Stimulated activated CD4-positive, alpha-beta T cell treated with anti-CD3 and anti-CD28 coated beads, Interleukin-1b, Interleukin-23, amount 100 ng/mL, for 48 hours (primary cell): Measurements from ENCODE around the gene SELENOP.
"Not testable (repeated sequence)": the region's sequence is repeated elsewhere in the genome, so short reads cannot be mapped to it uniquely, and the experiment has no call there.

Experiments
- DNase-seq: peaks from one replicate; pipeline ENCODE4 v3.0.0-alpha.2; 2020

The SELENOP gene

GRCh38 chr5:42825422-42826148 lies 13.9 kb upstream of the SELENOP start:
- DNase-seq, result no peak

- DNase-seq, result no peak
These were observed 12.8 kb upstream of the SELENOP start for GRCh38 chr5:42824347-42824976.

- no peak for DNase-seq
These were observed 10.9 kb upstream of the SELENOP start for GRCh38 chr5:42822548-42822947.

- DNase-seq, result no peak
These were observed 8.1 kb upstream of the SELENOP start for GRCh38 chr5:42819745-42820144.

GRCh38 chr5:42816546-42816945 lies 4.9 kb upstream of the SELENOP start:
- DNase-seq, result not testable (repeated sequence)

DNA sequence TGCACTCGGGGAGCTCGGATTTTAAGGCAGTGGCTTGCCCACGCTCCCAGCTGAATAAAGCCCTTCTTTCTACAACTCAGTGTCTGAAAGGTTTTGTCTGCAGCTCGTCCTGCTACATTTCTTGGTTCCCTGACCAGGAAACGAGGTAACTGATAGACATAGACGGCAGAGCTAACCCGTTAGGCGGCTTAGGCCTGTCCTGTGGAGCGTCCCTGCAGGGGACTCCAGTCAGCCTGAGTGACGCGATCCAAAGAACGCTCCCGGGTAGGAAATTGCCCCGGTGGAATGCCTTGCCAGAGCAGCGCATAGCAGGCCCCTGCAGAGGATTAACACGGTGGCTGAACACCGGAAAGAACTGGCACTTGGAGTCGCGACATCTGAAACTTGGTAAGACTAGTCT lies 1.8 kb upstream of the SELENOP start:
- DNase-seq, result no peak

DNA sequence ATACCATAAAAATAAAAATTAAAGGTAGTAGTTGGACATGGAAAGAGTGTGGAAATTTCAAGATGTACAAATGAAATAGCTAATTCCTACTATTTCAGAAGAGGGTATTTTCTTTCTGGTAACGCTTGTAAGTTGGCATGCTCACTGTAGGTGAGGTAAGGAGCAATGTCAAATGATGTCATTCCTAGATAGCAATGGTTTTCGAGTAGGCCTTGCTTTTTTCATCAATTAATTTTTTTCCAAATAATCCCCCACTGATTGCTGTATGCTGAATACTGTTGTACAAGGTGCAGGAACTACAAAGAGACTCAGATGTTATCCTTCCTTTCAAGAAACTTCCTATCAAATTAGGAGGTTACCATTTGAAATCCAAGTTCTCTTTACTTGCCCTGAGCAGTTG lies 928 bp upstream of the SELENOP start:
- DNase-seq, result no peak

- DNase-seq, result no peak
These were observed 680 bp downstream of the SELENOP start for GRCh38 chr5:42810834-42811590.

- DNase-seq, result no peak
These were observed 2.6 kb downstream of the SELENOP start for GRCh38 chr5:42808888-42809611.

DNA sequence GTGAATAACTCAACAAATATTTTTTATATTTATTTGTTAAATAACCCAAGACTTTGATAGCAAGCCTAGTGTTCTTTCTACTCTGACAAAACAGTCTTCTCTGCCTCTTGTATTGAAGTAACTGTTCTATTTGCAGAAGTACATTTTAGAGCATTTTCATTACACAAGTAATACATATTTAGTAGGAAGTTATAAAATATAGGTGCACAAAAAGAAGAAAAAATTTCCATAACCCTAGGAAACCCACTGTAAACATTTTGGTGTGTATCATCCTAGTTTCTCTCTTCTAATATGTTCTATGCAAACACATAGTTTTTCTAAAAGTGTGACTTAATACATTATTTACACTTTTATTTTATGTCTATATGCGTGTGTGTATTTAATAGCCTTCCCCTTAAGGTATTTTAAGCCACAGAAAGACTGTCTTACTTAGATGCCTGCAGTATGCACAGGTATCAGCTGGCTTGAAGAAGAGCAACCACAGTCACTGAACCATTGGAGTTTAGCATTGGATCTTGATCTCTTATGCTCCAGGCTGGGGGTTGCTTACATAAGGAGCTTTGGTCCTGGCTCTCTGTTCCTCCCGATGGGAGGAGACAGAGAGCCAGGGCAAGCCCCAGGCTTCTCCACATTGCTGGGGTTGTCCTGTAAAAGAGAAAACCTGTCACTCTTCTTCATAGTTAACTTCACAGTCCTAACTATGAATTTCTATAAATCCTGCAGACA lies 3.8 kb downstream of the SELENOP start:
- no peak for DNase-seq

DNA sequence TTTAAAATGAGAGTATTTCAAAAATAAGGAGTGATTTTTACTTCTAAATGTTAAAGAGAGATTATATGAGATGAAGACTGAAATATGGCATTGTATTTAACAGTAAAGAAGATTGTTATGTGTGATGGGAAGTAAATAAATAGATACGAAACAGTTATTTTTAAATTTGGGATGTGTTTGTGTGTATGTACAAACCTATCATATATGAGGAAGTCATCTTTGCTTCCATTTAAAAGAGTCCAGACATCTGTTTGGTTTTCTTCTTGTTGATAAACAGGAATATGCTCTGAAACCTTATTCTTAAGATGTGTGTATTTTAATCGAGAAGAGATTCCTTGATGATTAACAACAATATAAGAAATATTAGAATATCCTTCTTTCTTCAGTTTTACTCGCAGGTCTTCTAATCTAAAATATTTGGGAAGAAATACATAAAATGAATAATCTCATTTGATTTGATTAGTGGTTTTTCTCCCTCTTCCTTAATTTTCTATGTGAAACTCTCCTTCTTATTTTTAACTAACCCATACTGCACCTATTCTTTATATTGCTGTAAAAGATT lies 4.9 kb downstream of the SELENOP start:
- DNase-seq, result no peak

DNA sequence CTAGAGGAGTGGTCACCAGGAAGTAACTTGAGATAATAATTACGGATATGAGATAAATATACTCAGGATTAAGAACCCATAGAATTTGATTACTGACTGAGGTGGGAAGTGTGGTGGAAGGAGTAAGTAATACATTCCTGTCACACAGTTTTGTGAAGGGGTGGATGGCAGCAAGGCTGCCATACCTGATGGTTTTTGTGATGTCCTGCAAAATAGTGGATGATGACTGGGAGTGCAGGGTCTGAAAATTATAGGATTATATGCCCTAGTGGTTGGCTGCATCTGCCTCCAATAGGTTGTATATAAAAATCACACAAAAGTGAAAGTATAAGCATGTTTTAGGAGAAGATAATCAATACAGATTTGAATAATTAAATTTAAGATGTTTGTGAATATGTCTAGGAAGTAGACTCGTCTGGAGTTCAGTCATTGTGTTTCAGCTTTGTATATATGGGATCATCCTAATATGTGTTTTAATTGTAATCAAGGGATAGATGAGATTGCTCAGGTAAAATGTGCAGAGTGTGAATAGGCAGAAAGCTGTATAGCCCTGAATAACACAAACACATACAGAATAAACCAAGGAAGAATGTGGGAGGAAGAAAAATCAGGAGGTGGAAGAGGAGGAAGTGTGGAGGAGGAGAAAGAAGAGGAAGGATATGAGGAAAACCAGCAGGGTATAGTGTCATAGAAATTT lies 5.5 kb downstream of the SELENOP start:
- no peak for DNase-seq

GRCh38 chr5:42804717-42805339 lies 6.9 kb downstream of the SELENOP start:
- DNase-seq, result no peak

DNA sequence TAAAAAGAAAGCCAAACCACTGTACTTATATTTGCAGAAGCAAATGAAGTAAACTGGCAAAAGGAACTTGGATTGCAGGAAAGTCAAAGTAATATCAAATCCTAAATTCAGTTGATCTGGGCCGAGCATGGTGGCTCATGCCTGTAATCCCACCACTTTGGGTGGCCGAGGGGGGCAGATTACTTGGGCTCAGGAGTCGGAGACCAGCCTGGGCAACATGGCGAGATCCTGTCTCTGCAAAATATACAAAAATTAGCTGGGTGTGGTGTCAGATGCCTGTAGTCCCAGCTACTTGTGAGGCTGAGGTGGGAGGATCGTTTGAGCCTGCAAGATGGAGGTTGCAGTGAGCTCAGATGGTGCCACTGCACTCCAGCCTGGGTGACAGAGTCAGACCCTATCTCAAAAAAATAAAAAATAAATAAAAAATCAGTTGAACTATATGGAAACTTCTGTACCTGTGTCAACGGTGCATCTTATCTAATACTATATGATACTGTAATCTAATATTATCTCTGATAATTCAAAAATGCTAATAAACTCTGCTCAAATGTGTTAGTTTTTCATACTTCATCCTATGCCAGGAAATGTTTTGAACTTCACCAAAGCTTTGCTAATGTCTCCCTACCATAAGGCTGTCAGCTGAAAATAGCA lies 10.1 kb downstream of the SELENOP start:
- DNase-seq, result no peak

DNA sequence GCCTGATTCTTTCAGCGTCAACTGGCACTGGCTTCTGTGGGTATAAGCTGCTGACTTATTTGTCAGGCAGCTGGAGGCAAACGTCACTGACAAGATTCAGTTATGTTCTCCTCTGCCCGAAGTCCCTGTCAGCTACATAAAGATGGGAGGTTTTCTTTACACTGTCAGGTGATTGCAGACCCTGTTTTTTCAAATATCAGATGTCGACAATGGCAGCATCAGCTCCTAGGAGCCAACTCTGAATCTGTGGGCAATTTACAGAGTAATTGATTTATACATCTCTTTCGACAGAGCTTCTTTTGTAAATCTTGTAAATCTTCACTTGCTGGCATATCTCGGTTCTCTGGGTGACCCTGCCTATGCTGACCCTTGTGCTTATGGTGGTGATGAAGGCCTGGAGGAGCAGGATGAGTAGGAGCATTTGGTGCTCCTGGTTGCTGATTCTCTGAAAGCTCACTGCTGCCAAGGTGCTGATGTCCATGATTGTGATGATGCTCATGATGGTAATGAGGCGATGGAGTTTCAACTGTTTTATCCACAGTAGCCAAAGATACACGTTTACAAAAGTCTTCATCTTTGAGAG lies 10.9 kb downstream of the SELENOP start:
- no peak for DNase-seq

- no peak for DNase-seq
These were observed 12.0 kb downstream of the SELENOP start for GRCh38 chr5:42799668-42800114.

DNA sequence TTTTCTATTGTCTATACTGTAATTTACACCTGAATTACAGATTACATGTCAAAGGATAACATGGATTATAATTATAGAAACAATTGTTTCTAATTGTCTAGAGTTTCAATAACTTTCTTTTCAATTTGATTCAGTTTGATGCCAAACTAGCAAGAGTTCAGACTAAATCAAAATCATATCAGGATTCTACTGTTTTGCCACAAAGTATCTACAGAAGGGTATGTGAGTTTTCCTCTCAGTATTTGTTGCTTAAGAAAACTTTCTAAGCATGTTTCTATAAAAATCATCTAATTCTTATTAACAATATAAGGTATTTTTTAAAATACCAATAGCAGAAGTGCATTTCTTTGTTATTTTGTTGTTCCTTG lies 12.5 kb downstream of the SELENOP start:
- DNase-seq, result no peak

GRCh38 chr5:42798284-42799240 lies 13.1 kb downstream of the SELENOP start:
- DNase-seq, result no peak

DNA sequence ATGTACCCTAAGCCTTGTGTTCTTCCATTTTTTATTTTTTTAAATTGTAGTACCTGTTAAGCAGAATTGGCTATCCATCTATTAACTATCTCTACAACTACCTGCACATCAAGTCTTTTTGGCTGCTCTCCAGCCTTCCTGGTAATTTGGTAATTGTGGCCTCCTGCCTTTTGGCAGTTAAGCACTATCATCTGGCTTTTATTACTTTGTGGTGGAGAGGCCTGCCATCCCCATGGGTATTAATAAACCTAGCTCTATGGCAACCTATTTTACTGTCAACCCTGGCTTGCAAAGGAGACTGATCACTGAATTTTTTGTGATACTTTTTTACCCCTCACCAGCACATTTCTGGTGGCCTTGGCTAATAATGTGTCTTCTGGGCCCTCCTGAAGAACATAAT lies 20.5 kb downstream of the SELENOP start:
- no peak for DNase-seq
